ENCODE data around the gene ATAD3A. TPM values are rescaled to one million over a fixed set of nuclear protein-coding genes. Genes with fewer than 3 reads are reported as not detected.

The ATAD3A gene
- total and polyA plus RNA-seq, 9 of the 15 experiments (the other 6 are each of a cell fraction or from before 2014, with no cell fraction given), result 0.10 to 173 (median 36.7) TPM

- TF ChIP-seq ILF3 (IDR thresholded peaks at IDR 0.05; ENCODE audit: borderline replicate concordance) (no peak), ZNF586 (CRISPR knock-in tag; conservative IDR thresholded peaks at IDR 0.05) (no peak), ARID2 (IDR thresholded peaks at IDR 0.05) (no peak), ZFP30 (CRISPR knock-in tag; IDR thresholded peaks at IDR 0.05; ENCODE audit: borderline replicate concordance) (no peak), NRF1 (conservative IDR thresholded peaks at IDR 0.05 in 1 of 2, IDR thresholded peaks at IDR 0.05 in 1 of 2) (0 out of 4 replicates have a peak, but pooled peaks have one; percentile 14 to 25), ATF7 (IDR thresholded peaks at IDR 0.05) (no peak), MYBL2 (IDR thresholded peaks at IDR 0.05; ENCODE audit: low read depth) (no peak), MYBL2 (CRISPR knock-in tag; IDR thresholded peaks at IDR 0.05; ENCODE audit: borderline replicate concordance) (no peak), MYNN (IDR thresholded peaks at IDR 0.05) (no peak), MYNN (CRISPR knock-in tag; IDR thresholded peaks at IDR 0.05) (no peak), ZFX (CRISPR knock-in tag; IDR thresholded peaks at IDR 0.05) (no peak), FOXM1 (IDR thresholded peaks at IDR 0.05; ENCODE audit: low read depth) (no peak), FOXM1 (CRISPR knock-in tag; IDR thresholded peaks at IDR 0.05; ENCODE audit: low read depth) (no peak), MXI1 (IDR thresholded peaks at IDR 0.05; ENCODE audit: low read depth, low read length) (no peak), EZH2 (IDR thresholded peaks at IDR 0.05; ENCODE audit: borderline replicate concordance, low read depth, low read length) (no peak)
- TF ChIP-seq, protein P1, sequence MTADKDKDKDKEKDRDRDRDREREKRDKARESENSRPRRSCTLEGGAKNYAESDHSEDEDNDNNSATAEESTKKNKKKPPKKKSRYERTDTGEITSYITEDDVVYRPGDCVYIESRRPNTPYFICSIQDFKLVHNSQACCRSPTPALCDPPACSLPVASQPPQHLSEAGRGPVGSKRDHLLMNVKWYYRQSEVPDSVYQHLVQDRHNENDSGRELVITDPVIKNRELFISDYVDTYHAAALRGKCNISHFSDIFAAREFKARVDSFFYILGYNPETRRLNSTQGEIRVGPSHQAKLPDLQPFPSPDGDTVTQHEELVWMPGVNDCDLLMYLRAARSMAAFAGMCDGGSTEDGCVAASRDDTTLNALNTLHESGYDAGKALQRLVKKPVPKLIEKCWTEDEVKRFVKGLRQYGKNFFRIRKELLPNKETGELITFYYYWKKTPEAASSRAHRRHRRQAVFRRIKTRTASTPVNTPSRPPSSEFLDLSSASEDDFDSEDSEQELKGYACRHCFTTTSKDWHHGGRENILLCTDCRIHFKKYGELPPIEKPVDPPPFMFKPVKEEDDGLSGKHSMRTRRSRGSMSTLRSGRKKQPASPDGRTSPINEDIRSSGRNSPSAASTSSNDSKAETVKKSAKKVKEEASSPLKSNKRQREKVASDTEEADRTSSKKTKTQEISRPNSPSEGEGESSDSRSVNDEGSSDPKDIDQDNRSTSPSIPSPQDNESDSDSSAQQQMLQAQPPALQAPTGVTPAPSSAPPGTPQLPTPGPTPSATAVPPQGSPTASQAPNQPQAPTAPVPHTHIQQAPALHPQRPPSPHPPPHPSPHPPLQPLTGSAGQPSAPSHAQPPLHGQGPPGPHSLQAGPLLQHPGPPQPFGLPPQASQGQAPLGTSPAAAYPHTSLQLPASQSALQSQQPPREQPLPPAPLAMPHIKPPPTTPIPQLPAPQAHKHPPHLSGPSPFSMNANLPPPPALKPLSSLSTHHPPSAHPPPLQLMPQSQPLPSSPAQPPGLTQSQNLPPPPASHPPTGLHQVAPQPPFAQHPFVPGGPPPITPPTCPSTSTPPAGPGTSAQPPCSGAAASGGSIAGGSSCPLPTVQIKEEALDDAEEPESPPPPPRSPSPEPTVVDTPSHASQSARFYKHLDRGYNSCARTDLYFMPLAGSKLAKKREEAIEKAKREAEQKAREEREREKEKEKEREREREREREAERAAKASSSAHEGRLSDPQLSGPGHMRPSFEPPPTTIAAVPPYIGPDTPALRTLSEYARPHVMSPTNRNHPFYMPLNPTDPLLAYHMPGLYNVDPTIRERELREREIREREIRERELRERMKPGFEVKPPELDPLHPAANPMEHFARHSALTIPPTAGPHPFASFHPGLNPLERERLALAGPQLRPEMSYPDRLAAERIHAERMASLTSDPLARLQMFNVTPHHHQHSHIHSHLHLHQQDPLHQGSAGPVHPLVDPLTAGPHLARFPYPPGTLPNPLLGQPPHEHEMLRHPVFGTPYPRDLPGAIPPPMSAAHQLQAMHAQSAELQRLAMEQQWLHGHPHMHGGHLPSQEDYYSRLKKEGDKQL (CRISPR knock-in tag; IDR thresholded peaks at IDR 0.05; ENCODE audit: borderline replicate concordance), result no peak
- TF ChIP-seq, protein P2, sequence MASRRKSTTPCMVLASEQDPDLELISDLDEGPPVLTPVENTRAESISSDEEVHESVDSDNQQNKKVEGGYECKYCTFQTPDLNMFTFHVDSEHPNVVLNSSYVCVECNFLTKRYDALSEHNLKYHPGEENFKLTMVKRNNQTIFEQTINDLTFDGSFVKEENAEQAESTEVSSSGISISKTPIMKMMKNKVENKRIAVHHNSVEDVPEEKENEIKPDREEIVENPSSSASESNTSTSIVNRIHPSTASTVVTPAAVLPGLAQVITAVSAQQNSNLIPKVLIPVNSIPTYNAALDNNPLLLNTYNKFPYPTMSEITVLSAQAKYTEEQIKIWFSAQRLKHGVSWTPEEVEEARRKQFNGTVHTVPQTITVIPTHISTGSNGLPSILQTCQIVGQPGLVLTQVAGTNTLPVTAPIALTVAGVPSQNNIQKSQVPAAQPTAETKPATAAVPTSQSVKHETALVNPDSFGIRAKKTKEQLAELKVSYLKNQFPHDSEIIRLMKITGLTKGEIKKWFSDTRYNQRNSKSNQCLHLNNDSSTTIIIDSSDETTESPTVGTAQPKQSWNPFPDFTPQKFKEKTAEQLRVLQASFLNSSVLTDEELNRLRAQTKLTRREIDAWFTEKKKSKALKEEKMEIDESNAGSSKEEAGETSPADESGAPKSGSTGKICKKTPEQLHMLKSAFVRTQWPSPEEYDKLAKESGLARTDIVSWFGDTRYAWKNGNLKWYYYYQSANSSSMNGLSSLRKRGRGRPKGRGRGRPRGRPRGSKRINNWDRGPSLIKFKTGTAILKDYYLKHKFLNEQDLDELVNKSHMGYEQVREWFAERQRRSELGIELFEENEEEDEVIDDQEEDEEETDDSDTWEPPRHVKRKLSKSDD (conservative IDR thresholded peaks at IDR 0.05; ENCODE audit: low read length), result no peak
- TF ChIP-seq, protein P3, sequence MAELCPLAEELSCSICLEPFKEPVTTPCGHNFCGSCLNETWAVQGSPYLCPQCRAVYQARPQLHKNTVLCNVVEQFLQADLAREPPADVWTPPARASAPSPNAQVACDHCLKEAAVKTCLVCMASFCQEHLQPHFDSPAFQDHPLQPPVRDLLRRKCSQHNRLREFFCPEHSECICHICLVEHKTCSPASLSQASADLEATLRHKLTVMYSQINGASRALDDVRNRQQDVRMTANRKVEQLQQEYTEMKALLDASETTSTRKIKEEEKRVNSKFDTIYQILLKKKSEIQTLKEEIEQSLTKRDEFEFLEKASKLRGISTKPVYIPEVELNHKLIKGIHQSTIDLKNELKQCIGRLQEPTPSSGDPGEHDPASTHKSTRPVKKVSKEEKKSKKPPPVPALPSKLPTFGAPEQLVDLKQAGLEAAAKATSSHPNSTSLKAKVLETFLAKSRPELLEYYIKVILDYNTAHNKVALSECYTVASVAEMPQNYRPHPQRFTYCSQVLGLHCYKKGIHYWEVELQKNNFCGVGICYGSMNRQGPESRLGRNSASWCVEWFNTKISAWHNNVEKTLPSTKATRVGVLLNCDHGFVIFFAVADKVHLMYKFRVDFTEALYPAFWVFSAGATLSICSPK (IDR thresholded peaks at IDR 0.05; ENCODE audit: borderline replicate concordance), result no peak
Measured at GRCh38 chr1:1554926-1555915, 43.3 kb downstream of the ATAD3A start (continued).

All from K562 (cell line).